Adrenal gland (tissue), 12 donors: Measurements from ENCODE around the gene KCND2. TPM values are rescaled to one million over a fixed set of nuclear protein-coding genes. Genes with fewer than 3 reads are reported as not detected.

ENCODE experiments used
- DNase-seq, 7 donors: peaks; one replicate each; pipeline ENCODE4 v3.0.0-alpha.2; 2019 to 2020
- H3K27ac ChIP-seq, 5 donors: fragments of 200-600 bp; sonication (generic) in 4 of 5; 1 replicate in 3 of 5; 2 replicates in 2 of 5; pipeline versions ENCODE4 v1.5.1 to v1.8.0; 2016 to 2020; ENCODE audit warnings: mild to moderate bottlenecking in 1 of 5
- H3K27me3 ChIP-seq: fragments of 200-600 bp; 2 replicates; pipeline ENCODE4 v1.8.0; 2021
- H3K36me3 ChIP-seq, 2 donors: fragments of 200-600 bp; replicated peaks in 1 of 2; 1 replicate in 1 of 2; 2 replicates in 1 of 2; pipeline versions ENCODE4 v1.5.1 to v1.8.0; 2018 to 2022
- H3K4me1 ChIP-seq, 2 donors: fragments of 200-600 bp; replicated peaks in 1 of 2; 1 replicate in 1 of 2; 2 replicates in 1 of 2; pipeline versions ENCODE4 v1.5.1 to v1.8.0; 2018 to 2021
- H3K4me3 ChIP-seq, 4 donors: fragments of 200-600 bp; sonication (generic) in 3 of 4; one replicate each; pipeline ENCODE4 v1.5.1; 2016 to 2018
- H3K9me3 ChIP-seq, 3 donors: fragments of 200-600 bp; sonication (generic) in 1 of 3; replicated peaks in 1 of 3; 1 replicate in 2 of 3; 2 replicates in 1 of 3; pipeline versions ENCODE4 v1.5.1 to v1.8.0; 2016 to 2021
- CTCF ChIP-seq, 6 experiments: fragments of 450-650 bp in 4 of 6; fragments of 200-600 bp in 2 of 6; sonication (generic) in 1 of 6; IDR thresholded peaks; 1 replicate in 5 of 6; 2 replicates in 1 of 6; pipeline versions ENCODE4 v1.5.1 to v1.8.0; 2016 to 2021; ENCODE audit warnings: antibody characterized with exemption in 6 of 6, mild to moderate bottlenecking in 2 of 6, moderate library complexity in 1 of 6
- POLR2A ChIP-seq, 2 donors: fragments of 450-650 bp; IDR thresholded peaks; one replicate each; pipeline ENCODE4 v1.6.1; 2017; ENCODE audit warnings: antibody characterized with exemption in 2 of 2, mild to moderate bottlenecking in 2 of 2, moderate library complexity in 1 of 2
- WGBS, 4 donors: extraction: QIAGEN DNeasy Blood & Tissue Kit in 2 of 4; methylation state at CpG; one replicate each; pipeline versions ENCODE4 v1.1.5 to v1.1.7; 2013 to 2017; 5-methylcytosine and 5-hydroxymethylcytosine counted together
- intact Hi-C, 2 donors: fragments of 100-400 bp; cut with DNase I; formaldehyde crosslinking; loops; one replicate each; pipeline versions ENCODE4 v1.14.1 to v1.15.0; 2022 to 2023
- polyA plus RNA-seq, 3 donors: library from polyadenylated mRNA; stranded (reverse); fragments of 200-250 nt in 2 of 3; fragments of 350-450 nt in 1 of 3; fragmentation: Illumina TruSeq in 1 of 3; extraction: RNeasy Lipid Tissue Mini Kit (QIAGEN cat#74804) in 1 of 3; gene quantifications; one replicate each; pipeline ENCODE4 v1.2.3, GENCODE V29; 2013 to 2014
- total RNA-seq, 9 donors: library from RNA; depleted of rRNA in 4 of 9; stranded (reverse); fragments of >200 nt in 4 of 9; fragments of 120-200 nt in 1 of 9; fragmentation: NEBNext Ultra II Directional in 1 of 9; extraction: Animal tissue kit (Norgen Biotek cat#: 25700) in 1 of 9; gene quantifications; one replicate each; pipeline versions ENCODE4 v1.1.0 to v1.2.4, GENCODE V29; 2013 to 2023
- donor health status: healthy with polysubstance abuse.
- donor health status: Bipolar disorder and iron deficiency.
- donor health status: DM: yes; HTN: yes; CAD: no.
- donor health status: DM: no; HTN: no; CAD: no.
- donor health status: DM: no; HTN: no; CAD: no.
- donor health status: DM: yes; HTN: yes; CAD: no.

Gene KCND2
- total and polyA plus RNA-seq, 12 donors = 0.24 to 3.0 (median 0.81) TPM

GRCh38 chr7:120327054-120327453 lies 54.1 kb downstream of the KCND2 start:
- no peak overlapping the region for H3K4me3 ChIP-seq
- no peak overlapping the region for H3K27ac ChIP-seq
- H3K36me3 ChIP-seq = no peaks in the 10 kb centered on the region
- intact Hi-C loops = loop anchor here in 1 of 2 donors (2.0 kb wide), 1 partner anchor 14 kb away; no protein-coding TSS in a partner anchor
- H3K27me3 ChIP-seq = no peaks in the 10 kb centered on the region
- TF ChIP-seq POLR2A (IDR thresholded peaks at IDR 0.05) = no peak
- no peak for TF ChIP-seq CTCF (IDR thresholded peaks at IDR 0.05)
- no peaks in the 10 kb centered on the region for H3K9me3 ChIP-seq
- no peak for DNase-seq
- WGBS, 4 donors = 68 to 81% (median 71%) methylated on average over 1 of the region's 1 CpG
- no peaks in the 10 kb centered on the region for H3K4me1 ChIP-seq

GRCh38 chr7:120332433-120332832 lies 59.5 kb downstream of the KCND2 start:
- no peak for DNase-seq
- Histone ChIP-seq H3K4me3 (no peak overlapping the region), H3K9me3 (no peaks in the 10 kb centered on the region), H3K27me3 (no peaks in the 10 kb centered on the region), H3K27ac (no peak overlapping the region), H3K4me1 (no peaks in the 10 kb centered on the region), H3K36me3 (no peaks in the 10 kb centered on the region)
- intact Hi-C loops = no loop called here
- TF ChIP-seq POLR2A (IDR thresholded peaks at IDR 0.05) (no peak), CTCF (IDR thresholded peaks at IDR 0.05) (no peak)
- 81 to 92% (median 87%) methylated on average over 2 of the region's 2 CpGs for WGBS, 4 donors

- H3K27ac ChIP-seq = no peak overlapping the region
- WGBS, 4 donors = 64 to 72% (median 69%) methylated on average over 1 of the region's 1 CpG
- no peaks in the 10 kb centered on the region for H3K4me1 ChIP-seq
- no peak overlapping the region for H3K4me3 ChIP-seq
- TF ChIP-seq CTCF (IDR thresholded peaks at IDR 0.05) (no peak), POLR2A (IDR thresholded peaks at IDR 0.05) (no peak)
- intact Hi-C loops = no loop called here
- no peak for DNase-seq
- no peaks in the 10 kb centered on the region for H3K36me3 ChIP-seq
- H3K27me3 ChIP-seq = no peaks in the 10 kb centered on the region
- no peaks in the 10 kb centered on the region for H3K9me3 ChIP-seq
These were observed 61.5 kb downstream of the KCND2 start for GRCh38 chr7:120334475-120334874.

GRCh38 chr7:120337308-120337907 lies 64.4 kb downstream of the KCND2 start:
- Histone ChIP-seq H3K4me3 (no peak overlapping the region), H3K27ac (no peak overlapping the region), H3K9me3 (no peaks in the 10 kb centered on the region), H3K27me3 (no peaks in the 10 kb centered on the region), H3K36me3 (no peaks in the 10 kb centered on the region), H3K4me1 (no peaks in the 10 kb centered on the region)
- TF ChIP-seq CTCF (IDR thresholded peaks at IDR 0.05) (peak in 3 of 6 experiments; percentile 24 to 47 (median 29)), POLR2A (IDR thresholded peaks at IDR 0.05) (no peak)
- peak in 1 of 7 donors; percentile 6 for DNase-seq
- 31 to 53% (median 45%) methylated on average over 1 of the region's 1 CpG for WGBS, 4 donors
- intact Hi-C loops = no loop called here
